LHCN-M2 (cell line): Measurements from ENCODE around the gene ZNF888. TPM values are rescaled to one million over a fixed set of nuclear protein-coding genes. Genes with fewer than 3 reads are reported as not detected.
"Not testable (repeated sequence)": the region's sequence is repeated elsewhere in the genome, so short reads cannot be mapped to it uniquely, and the experiment has no call there.

Source experiments
- DNase-seq: peaks from one replicate; pipeline ENCODE4 v3.0.0-alpha.2; 2012; ENCODE audit warnings: low read depth
- polyA plus RNA-seq: library from polyadenylated mRNA; unstranded; fragments of >200 nt; gene quantifications from one replicate; pipeline ENCODE4 v1.2.1, GENCODE V29; 2012; ENCODE audit warnings: missing spikeins
- total RNA-seq: library from RNA; depleted of rRNA; stranded (reverse); fragments of >200 nt; gene quantifications from 2 replicates; pipeline ENCODE4 v1.2.3, GENCODE V29; 2014; rRNA removed

ZNF888 gene
- total RNA-seq: 0.83 and 0.92 TPM in 2 replicates
- 0.46 TPM for polyA plus RNA-seq

GRCh38 chr19:52922841-52923777 is at the start of gene ZNF888:
Gene ZNF888, minus strand, starts transcription at chr19:52923428. Its CDS starts 5,555 bp downstream, at chr19:52917873.
- DNase-seq: no peak

GRCh38 chr19:52967772-52968171 is 44.5 kb upstream of the ZNF888 start:
- no peak for DNase-seq

GRCh38 chr19:52963247-52963618 is 40.0 kb upstream of the ZNF888 start:
- no peak for DNase-seq

GRCh38 chr19:52962394-52963246 is 39.4 kb upstream of the ZNF888 start, which contains the start of gene ZNF816:
Gene ZNF816, minus strand, starts transcription at chr19:52962881. Its CDS starts 6,792 bp downstream, at chr19:52956089.
- peak; percentile 93 for DNase-seq

GRCh38 chr19:52961981-52962380 is 38.8 kb upstream of the ZNF888 start:
- no peak for DNase-seq

- no peak for DNase-seq
Measured at GRCh38 chr19:52959613-52960295, 36.5 kb upstream of the ZNF888 start.

GRCh38 chr19:52957591-52957990 is 34.4 kb upstream of the ZNF888 start:
- DNase-seq: no peak

GRCh38 chr19:52956917-52957316 is 33.7 kb upstream of the ZNF888 start:
- no peak for DNase-seq

- DNase-seq: no peak
Measured at GRCh38 chr19:52949422-52949821, 26.2 kb upstream of the ZNF888 start.

GRCh38 chr19:52948025-52948770 is 25.0 kb upstream of the ZNF888 start:
- no peak for DNase-seq

GRCh38 chr19:52946322-52947310 is 23.4 kb upstream of the ZNF888 start:
- DNase-seq: no peak

- no peak for DNase-seq
Measured at GRCh38 chr19:52945652-52946321, 22.6 kb upstream of the ZNF888 start.

- not testable (repeated sequence) for DNase-seq
Measured at GRCh38 chr19:52944703-52945493, 21.7 kb upstream of the ZNF888 start.

GRCh38 chr19:52943884-52944643 is 20.8 kb upstream of the ZNF888 start:
- DNase-seq: no peak

- no peak for DNase-seq
Measured at GRCh38 chr19:52943134-52943883, 20.1 kb upstream of the ZNF888 start.

- peak; percentile 78 for DNase-seq
Measured at GRCh38 chr19:52942386-52943133, 19.3 kb upstream of the ZNF888 start.
